ENCODE data around the gene RNU1-2.

GRCh38 chr1:16903054-16903453 is 7.3 kb downstream of the RNU1-2 start:
- TF ChIP-seq POLR2AphosphoS5 (IDR thresholded peaks at IDR 0.05) (no peak), POLR2A (IDR thresholded peaks at IDR 0.05) (no peak), CTCF (IDR thresholded peaks at IDR 0.05) (no peak), EP300 (IDR thresholded peaks at IDR 0.05) (no peak)

All from suprapubic skin (tissue), 4 donors.